ENCODE data around the gene PBX4.

- TF ChIP-seq, protein P1, sequence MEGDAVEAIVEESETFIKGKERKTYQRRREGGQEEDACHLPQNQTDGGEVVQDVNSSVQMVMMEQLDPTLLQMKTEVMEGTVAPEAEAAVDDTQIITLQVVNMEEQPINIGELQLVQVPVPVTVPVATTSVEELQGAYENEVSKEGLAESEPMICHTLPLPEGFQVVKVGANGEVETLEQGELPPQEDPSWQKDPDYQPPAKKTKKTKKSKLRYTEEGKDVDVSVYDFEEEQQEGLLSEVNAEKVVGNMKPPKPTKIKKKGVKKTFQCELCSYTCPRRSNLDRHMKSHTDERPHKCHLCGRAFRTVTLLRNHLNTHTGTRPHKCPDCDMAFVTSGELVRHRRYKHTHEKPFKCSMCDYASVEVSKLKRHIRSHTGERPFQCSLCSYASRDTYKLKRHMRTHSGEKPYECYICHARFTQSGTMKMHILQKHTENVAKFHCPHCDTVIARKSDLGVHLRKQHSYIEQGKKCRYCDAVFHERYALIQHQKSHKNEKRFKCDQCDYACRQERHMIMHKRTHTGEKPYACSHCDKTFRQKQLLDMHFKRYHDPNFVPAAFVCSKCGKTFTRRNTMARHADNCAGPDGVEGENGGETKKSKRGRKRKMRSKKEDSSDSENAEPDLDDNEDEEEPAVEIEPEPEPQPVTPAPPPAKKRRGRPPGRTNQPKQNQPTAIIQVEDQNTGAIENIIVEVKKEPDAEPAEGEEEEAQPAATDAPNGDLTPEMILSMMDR (IDR thresholded peaks at IDR 0.05), result no peak
- TF ChIP-seq POLR2A (IDR thresholded peaks at IDR 0.05), result no peak
These were observed 3.4 kb downstream of the PBX4 start for GRCh38 chr19:19615086-19615485.

Measured in adrenal gland (tissue), 5 donors.